ENCODE data around the gene MGST1.

GRCh38 chr12:16349131-16349460 lies 1.7 kb downstream of the MGST1 start:
- TF ChIP-seq CTCF (IDR thresholded peaks at IDR 0.05) (no peak), POLR2A (IDR thresholded peaks at IDR 0.05) (no peak)
